ENCODE results near the gene TMEM182.

GRCh38 chr2:102839668-102840388, 78.0 kb downstream of the TMEM182 start:
- TF ChIP-seq CTCF (IDR thresholded peaks at IDR 0.05) = peak; percentile 19 to 98 (median 58)
- no peak for TF ChIP-seq POLR2A (IDR thresholded peaks at IDR 0.05)
